ENCODE results near the gene SLBP.

Gene SLBP

DNA sequence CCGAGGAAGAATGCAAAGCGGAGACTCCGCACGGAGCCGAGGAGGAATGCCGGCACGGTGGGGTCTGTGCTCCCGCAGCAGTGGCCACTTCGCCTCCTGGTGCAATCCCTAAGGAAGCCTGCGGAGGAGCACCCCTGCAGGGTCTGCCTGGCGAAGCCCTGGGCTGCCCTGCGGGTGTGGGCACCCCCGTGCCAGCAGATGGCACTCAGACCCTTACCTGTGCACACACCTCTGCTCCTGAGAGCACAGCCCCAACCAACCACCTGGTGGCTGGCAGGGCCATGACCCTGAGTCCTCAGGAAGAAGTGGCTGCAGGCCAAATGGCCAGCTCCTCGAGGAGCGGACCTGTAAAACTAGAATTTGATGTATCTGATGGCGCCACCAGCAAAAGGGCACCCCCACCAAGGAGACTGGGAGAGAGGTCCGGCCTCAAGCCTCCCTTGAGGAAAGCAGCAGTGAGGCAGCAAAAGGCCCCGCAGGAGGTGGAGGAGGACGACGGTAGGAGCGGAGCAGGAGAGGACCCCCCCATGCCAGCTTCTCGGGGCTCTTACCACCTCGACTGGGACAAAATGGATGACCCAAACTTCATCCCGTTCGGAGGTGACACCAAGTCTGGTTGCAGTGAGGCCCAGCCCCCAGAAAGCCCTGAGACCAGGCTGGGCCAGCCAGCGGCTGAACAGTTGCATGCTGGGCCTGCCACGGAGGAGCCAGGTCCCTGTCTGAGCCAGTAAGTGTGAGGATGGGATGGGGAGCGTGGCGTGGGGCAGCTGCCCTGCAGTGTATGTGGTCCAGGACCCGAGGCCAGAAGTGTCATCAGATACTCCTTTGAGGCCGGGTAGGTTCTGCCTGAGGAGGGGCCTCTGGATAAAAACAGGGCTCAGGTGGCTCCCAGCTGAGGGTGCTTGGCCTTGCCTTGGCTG is 16.2 kb upstream of the SLBP start:
- ChIA-PET CTCF (interaction anchor here (11.9 kb wide), 1 partner anchor 36 kb away, joined by 110 read pairs; no protein-coding TSS in a partner anchor), POLR2A (interaction anchor here (1.0 to 3.2 kb wide), 2 partner anchors 16 kb away, joined by 3 to 11 read pairs; partner anchors contain the start of gene SLBP)
- DNase-seq (ENCODE audit: extremely low spot score), result no peak
- TF ChIP-seq SUZ12 (IDR thresholded peaks at IDR 0.05) (no peak), PKNOX1 (IDR thresholded peaks at IDR 0.05) (no peak), LEF1 (IDR thresholded peaks at IDR 0.05; ENCODE audit: borderline replicate concordance) (no peak), ZNF384 (IDR thresholded peaks at IDR 0.05) (no peak), FOXK2 (IDR thresholded peaks at IDR 0.05) (no peak), FOXM1 (IDR thresholded peaks at IDR 0.05; ENCODE audit: borderline replicate concordance) (no peak), ARNT (IDR thresholded peaks at IDR 0.05) (no peak), L3MBTL2 (conservative IDR thresholded peaks at IDR 0.05) (no peak), CTBP1 (IDR thresholded peaks at IDR 0.05; ENCODE audit: borderline replicate concordance) (no peak), NFRKB (IDR thresholded peaks at IDR 0.05) (no peak), ELF4 (IDR thresholded peaks at IDR 0.05) (no peak), HDGF (IDR thresholded peaks at IDR 0.05; ENCODE audit: borderline replicate concordance) (no peak), BHLHE40 (IDR thresholded peaks at IDR 0.05; ENCODE audit: borderline replicate concordance) (no peak), FOXA1 (IDR thresholded peaks at IDR 0.05) (no peak), SP1 (IDR thresholded peaks at IDR 0.05) (no peak)

DNA sequence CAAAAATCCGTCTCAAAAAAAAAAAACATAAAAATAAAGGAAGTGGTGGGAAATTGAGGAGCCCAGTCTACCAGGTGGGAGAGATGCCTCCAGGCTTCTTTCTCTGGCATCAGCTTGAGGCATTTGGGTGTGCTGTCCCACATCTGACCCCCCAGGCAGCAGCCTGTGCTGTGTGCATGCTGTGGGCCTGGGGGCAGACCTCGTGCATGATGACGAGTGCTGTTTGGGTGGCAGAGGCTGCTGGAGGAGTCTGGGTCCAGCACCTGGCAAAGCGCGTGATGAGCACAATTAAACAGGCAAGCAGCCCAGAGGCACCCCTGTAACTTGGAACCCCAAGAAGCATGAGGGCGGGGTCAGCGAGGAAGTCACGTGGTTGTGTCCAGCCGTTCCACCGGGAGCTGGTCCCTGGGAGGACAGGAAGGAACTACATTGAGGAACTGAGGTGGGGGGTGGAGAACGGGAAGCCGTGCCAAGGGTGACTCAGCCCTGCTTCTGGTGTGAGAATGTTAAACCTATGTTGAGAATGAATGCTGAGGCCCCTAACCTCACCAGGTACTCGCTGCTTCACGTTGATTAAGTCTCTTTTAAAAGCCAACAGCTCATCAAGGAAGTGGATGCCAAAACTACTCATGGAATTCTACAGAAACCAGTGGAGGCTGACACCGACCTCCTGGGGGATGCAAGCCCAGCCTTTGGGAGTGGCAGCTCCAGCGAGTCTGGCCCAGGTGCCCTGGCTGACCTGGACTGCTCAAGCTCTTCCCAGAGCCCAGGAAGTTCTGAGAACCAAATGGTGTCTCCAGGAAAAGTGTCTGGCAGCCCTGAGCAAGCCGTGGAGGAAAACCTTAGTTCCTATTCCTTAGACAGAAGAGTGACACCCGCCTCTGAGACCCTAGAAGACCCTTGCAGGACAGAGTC is 15.3 kb upstream of the SLBP start:
- CTCF ChIA-PET, result interaction anchor here (0.6 to 11.9 kb wide), 4 partner anchors 9 to 239 kb away, joined by 3 to 110 read pairs (median 3); no protein-coding TSS in a partner anchor
- TF ChIP-seq LEF1 (IDR thresholded peaks at IDR 0.05; ENCODE audit: borderline replicate concordance), result no peak
- no peak for TF ChIP-seq ELF4 (IDR thresholded peaks at IDR 0.05)
- TF ChIP-seq FOXM1 (IDR thresholded peaks at IDR 0.05; ENCODE audit: borderline replicate concordance), result no peak
- TF ChIP-seq ZNF384 (IDR thresholded peaks at IDR 0.05), result no peak
- no peak for TF ChIP-seq HDGF (IDR thresholded peaks at IDR 0.05; ENCODE audit: borderline replicate concordance)
- no peak for TF ChIP-seq L3MBTL2 (conservative IDR thresholded peaks at IDR 0.05)
- TF ChIP-seq NFRKB (IDR thresholded peaks at IDR 0.05), result no peak
- TF ChIP-seq FOXK2 (IDR thresholded peaks at IDR 0.05), result no peak
- TF ChIP-seq PKNOX1 (IDR thresholded peaks at IDR 0.05), result no peak
- no peak for TF ChIP-seq TARDBP (IDR thresholded peaks at IDR 0.05)
- no peak for TF ChIP-seq SP1 (IDR thresholded peaks at IDR 0.05)
- TF ChIP-seq CTBP1 (IDR thresholded peaks at IDR 0.05; ENCODE audit: borderline replicate concordance), result no peak
- TF ChIP-seq FOXA1 (IDR thresholded peaks at IDR 0.05), result no peak
- TF ChIP-seq BHLHE40 (IDR thresholded peaks at IDR 0.05; ENCODE audit: borderline replicate concordance), result no peak
- no peak for TF ChIP-seq ARNT (IDR thresholded peaks at IDR 0.05)
- no peak for TF ChIP-seq SUZ12 (IDR thresholded peaks at IDR 0.05)
- POLR2A ChIA-PET, result interaction anchor here (3.2 kb wide), 1 partner anchor 15 kb away, joined by 11 read pairs; the partner anchor contains the start of gene SLBP
- DNase-seq (ENCODE audit: extremely low spot score), result no peak

DNA sequence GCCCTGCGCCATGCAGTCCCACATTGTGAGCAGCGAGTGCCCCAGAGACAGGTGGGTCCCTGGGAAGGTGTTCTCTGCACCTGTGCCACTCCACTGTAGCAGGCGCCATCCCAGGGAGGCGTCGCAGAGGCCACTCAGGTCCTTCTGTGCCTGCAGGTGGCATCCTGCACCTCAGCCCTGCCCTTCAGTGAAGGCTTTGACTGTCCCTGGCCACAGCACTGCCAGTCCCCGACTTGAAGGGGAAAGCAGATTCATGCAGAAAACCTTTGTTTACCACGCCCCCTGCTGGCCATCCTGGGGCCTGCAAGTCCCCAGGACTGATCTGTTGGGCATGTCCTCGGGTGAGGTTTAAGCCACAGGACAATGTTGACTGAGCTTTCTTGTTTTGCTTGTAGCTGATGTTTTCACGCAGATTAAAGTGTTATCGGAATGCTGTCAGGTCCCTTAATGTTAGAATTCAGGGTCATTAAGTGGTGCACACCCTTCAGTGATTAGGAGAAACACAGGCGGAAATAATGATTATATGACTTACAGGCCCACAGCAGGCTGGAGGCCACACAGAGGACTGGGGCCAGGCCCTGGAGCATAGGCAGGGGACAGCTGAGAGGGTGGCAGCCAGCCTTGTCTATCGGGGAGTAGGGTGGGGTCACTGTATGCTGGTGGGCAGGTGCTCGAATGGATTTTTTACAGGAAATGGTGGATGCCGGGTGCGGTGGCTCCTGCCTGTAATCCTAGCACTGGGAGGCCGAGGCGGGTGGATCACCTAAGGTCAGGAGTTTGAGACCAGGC is 14.2 kb upstream of the SLBP start:
- TF ChIP-seq ZNF384 (IDR thresholded peaks at IDR 0.05) (no peak), FOXA1 (IDR thresholded peaks at IDR 0.05) (no peak), FOXK2 (IDR thresholded peaks at IDR 0.05) (no peak), PKNOX1 (IDR thresholded peaks at IDR 0.05) (no peak), NFRKB (IDR thresholded peaks at IDR 0.05) (no peak), CTBP1 (IDR thresholded peaks at IDR 0.05; ENCODE audit: borderline replicate concordance) (no peak), ARNT (IDR thresholded peaks at IDR 0.05) (no peak), SUZ12 (IDR thresholded peaks at IDR 0.05) (no peak), BHLHE40 (IDR thresholded peaks at IDR 0.05; ENCODE audit: borderline replicate concordance) (no peak)
- ChIA-PET POLR2A (interaction anchor here (1.8 to 3.2 kb wide), 2 partner anchors 14 to 33 kb away, joined by 4 to 11 read pairs; partner anchors contain the start of gene SLBP), CTCF (interaction anchor here (0.6 to 11.9 kb wide), 3 partner anchors 17 to 34 kb away, joined by 3 to 110 read pairs (median 3); no protein-coding TSS in a partner anchor)
- DNase-seq (ENCODE audit: extremely low spot score), result peak; percentile 78

DNA sequence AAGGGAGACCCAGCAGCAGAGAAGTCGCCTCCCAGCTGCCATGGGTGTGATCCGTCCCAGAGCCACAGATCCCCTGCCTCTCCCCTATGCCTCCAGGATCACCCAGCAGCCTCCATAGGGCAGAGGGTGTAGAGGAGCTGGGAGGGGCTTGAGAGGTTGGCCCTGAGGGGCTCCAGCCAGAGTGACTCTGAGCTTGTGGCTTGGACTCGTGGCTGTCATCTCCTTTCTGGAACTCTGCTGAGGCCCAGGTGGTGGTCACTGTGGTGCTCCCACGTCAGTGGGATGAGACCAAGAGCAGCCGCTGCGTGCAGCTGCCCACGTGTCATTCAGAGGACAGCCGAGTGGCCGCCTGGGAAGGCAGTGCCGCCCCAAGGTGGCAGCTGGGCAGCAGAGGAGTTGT is 13.4 kb upstream of the SLBP start:
- ChIA-PET CTCF (interaction anchor here (11.9 kb wide), 1 partner anchor 33 kb away, joined by 110 read pairs; no protein-coding TSS in a partner anchor), POLR2A (interaction anchor here (0.7 to 3.2 kb wide), 3 partner anchors 13 to 32 kb away, joined by 3 to 11 read pairs (median 4); partner anchors contain the start of gene SLBP)
- TF ChIP-seq SP1 (IDR thresholded peaks at IDR 0.05), result no peak
- TF ChIP-seq FOXM1 (IDR thresholded peaks at IDR 0.05; ENCODE audit: borderline replicate concordance), result no peak
- TF ChIP-seq PKNOX1 (IDR thresholded peaks at IDR 0.05), result no peak
- TF ChIP-seq SUZ12 (IDR thresholded peaks at IDR 0.05), result no peak
- TF ChIP-seq BHLHE40 (IDR thresholded peaks at IDR 0.05; ENCODE audit: borderline replicate concordance), result no peak
- TF ChIP-seq ELF4 (IDR thresholded peaks at IDR 0.05), result no peak
- TF ChIP-seq ZNF384 (IDR thresholded peaks at IDR 0.05), result no peak
- TF ChIP-seq NFRKB (IDR thresholded peaks at IDR 0.05), result no peak
- TF ChIP-seq CTBP1 (IDR thresholded peaks at IDR 0.05; ENCODE audit: borderline replicate concordance), result no peak
- no peak for TF ChIP-seq TARDBP (IDR thresholded peaks at IDR 0.05)
- no peak for TF ChIP-seq FOXA1 (IDR thresholded peaks at IDR 0.05)
- no peak for TF ChIP-seq ARNT (IDR thresholded peaks at IDR 0.05)
- no peak for TF ChIP-seq L3MBTL2 (conservative IDR thresholded peaks at IDR 0.05)
- TF ChIP-seq LEF1 (IDR thresholded peaks at IDR 0.05; ENCODE audit: borderline replicate concordance), result no peak
- TF ChIP-seq FOXK2 (IDR thresholded peaks at IDR 0.05), result no peak
- no peak for TF ChIP-seq HDGF (IDR thresholded peaks at IDR 0.05; ENCODE audit: borderline replicate concordance)
- DNase-seq (ENCODE audit: extremely low spot score), result no peak
